Subcutaneous abdominal adipose tissue (tissue), 5 donors: ENCODE results near the gene ORMDL2.
A peak's percentile ranks its signal among the peaks of the same experiment; 100 is the strongest.

Experiments
- H3K27ac ChIP-seq: one replicate; pipeline ENCODE4 v1.7.0; 2013; ENCODE audit warnings: low read depth, mild to moderate bottlenecking, inconsistent platforms, low read length, moderate library complexity
- H3K27me3 ChIP-seq, 5 donors: one replicate each; pipeline ENCODE4 v1.7.0; 2013; ENCODE audit warnings: low read length in 5 of 5, inconsistent platforms in 1 of 5; ENCODE audit not compliant: control insufficient read depth in 5 of 5, insufficient read depth in 4 of 5
- H3K36me3 ChIP-seq, 5 donors: one replicate each; pipeline ENCODE4 v1.7.0; 2013; ENCODE audit warnings: low read length in 5 of 5; ENCODE audit not compliant: control insufficient read depth in 5 of 5, insufficient read depth in 5 of 5
- H3K4me1 ChIP-seq, 5 donors: one replicate each; pipeline ENCODE4 v1.7.0; 2013; ENCODE audit warnings: low read length in 5 of 5, mild to moderate bottlenecking in 3 of 5, moderate library complexity in 1 of 5; ENCODE audit not compliant: control insufficient read depth in 5 of 5, insufficient read depth in 5 of 5
- H3K4me3 ChIP-seq, 5 donors: one replicate each; pipeline ENCODE4 v1.7.0; 2013; ENCODE audit warnings: low read length in 5 of 5, low read depth in 1 of 5
- H3K9ac ChIP-seq, 5 donors: one replicate each; pipeline ENCODE4 v1.7.0; 2013; ENCODE audit warnings: low read length in 5 of 5, mild to moderate bottlenecking in 4 of 5, moderate library complexity in 3 of 5
- H3K9me3 ChIP-seq, 5 donors: one replicate each; pipeline ENCODE4 v1.7.0; 2013; ENCODE audit warnings: low read length in 5 of 5; ENCODE audit not compliant: control insufficient read depth in 5 of 5
- donor health status: healthy.
- donor health status: healthy.
- donor health status: healthy.
- donor health status: healthy.
- donor health status: healthy.

Gene ORMDL2

DNA sequence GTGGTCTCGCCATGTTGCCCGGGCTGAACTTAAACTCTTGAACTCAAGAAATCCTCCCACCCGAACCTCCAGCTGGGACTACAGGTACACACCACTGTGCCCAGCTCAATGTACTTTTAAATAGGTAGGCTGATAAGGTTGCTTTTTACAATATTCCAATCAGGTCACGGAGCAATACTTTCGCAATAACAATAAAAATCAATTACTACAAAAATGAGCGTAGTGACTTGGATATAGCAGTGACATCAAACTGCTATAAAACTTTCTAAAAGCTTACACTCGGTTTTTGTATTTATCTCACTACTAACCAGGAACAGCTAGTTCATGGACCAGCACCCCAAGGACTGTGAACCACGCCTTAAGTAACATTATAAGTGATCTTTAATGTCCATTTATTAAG, 10.9 kb upstream of the ORMDL2 start:
- H3K4me3 ChIP-seq = no peak overlapping the region
- H3K27ac ChIP-seq = no peak overlapping the region
- no peak overlapping the region for H3K9ac ChIP-seq
- H3K9me3 ChIP-seq = no peaks in the 10 kb centered on the region
- H3K27me3 ChIP-seq = no peaks in the 10 kb centered on the region
- H3K4me1 ChIP-seq = no peaks in the 10 kb centered on the region
- peaks cover 4 to 27% (median 19%) of the 10 kb centered on the region in 5 donors for H3K36me3 ChIP-seq

DNA sequence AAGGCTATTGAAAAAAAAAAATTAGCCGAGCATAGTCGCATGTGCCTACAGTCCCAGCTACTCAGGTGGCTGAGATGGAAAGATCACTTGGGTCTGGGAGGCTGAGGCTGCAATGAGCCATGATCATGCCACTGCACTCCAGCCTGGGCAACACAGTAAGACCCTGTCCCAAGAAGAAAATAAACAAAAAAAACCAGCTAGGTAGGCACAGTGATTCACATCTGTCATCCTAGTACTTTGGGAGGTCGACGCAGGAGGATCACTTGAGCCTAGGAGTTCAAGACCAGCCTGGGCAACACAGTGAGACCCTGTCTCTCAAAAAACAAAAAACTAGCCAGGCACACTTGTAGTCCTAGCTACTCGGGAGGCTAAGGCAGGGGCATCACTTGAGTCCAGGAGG, 8.6 kb upstream of the ORMDL2 start:
- H3K36me3 ChIP-seq = peaks cover 7 to 32% (median 12%) of the 10 kb centered on the region in 5 donors
- H3K27me3 ChIP-seq = no peaks in the 10 kb centered on the region
- H3K27ac ChIP-seq = no peak overlapping the region
- H3K4me1 ChIP-seq = peaks cover 0 to 3% (median 0%) of the 10 kb centered on the region in 5 donors
- no peak overlapping the region for H3K4me3 ChIP-seq
- no peak overlapping the region for H3K9ac ChIP-seq
- H3K9me3 ChIP-seq = no peaks in the 10 kb centered on the region

- Histone ChIP-seq H3K27me3 (no peaks in the 10 kb centered on the region), H3K4me1 (peaks cover 0 to 25% (median 20%) of the 10 kb centered on the region in 5 donors), H3K27ac (no peak overlapping the region), H3K36me3 (peaks cover 7 to 35% (median 17%) of the 10 kb centered on the region in 5 donors), H3K9ac (no peak overlapping the region), H3K4me3 (no peak overlapping the region), H3K9me3 (no peaks in the 10 kb centered on the region)
Observed at GRCh38 chr12:55812088-55812487, 5.8 kb upstream of the ORMDL2 start.

DNA sequence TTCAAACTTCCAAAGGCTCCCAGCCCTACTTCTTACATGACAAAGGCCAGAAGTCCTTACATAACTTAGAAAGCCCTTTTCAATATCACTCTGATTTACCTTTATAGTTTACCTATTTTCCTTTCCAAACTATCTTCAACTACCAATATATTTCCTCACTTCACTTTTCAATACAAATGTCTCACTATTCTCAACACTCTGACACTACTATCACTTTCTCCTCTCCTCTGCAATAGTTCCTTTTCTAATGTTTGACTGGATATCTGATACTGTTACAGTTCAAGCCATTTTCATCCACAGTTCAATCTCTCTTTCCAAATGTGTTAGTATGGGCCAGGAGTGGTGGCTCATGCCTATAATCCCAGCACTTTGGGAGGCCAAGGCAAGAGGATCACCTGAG, 3.6 kb upstream of the ORMDL2 start:
- Histone ChIP-seq H3K9ac (no peak overlapping the region), H3K4me3 (no peak overlapping the region), H3K36me3 (peaks cover 4 to 28% (median 7%) of the 10 kb centered on the region in 5 donors), H3K4me1 (peaks cover 9 to 32% (median 30%) of the 10 kb centered on the region in 5 donors), H3K9me3 (no peaks in the 10 kb centered on the region), H3K27me3 (peaks cover 0 to 3% (median 0%) of the 10 kb centered on the region in 5 donors), H3K27ac (no peak overlapping the region)

DNA sequence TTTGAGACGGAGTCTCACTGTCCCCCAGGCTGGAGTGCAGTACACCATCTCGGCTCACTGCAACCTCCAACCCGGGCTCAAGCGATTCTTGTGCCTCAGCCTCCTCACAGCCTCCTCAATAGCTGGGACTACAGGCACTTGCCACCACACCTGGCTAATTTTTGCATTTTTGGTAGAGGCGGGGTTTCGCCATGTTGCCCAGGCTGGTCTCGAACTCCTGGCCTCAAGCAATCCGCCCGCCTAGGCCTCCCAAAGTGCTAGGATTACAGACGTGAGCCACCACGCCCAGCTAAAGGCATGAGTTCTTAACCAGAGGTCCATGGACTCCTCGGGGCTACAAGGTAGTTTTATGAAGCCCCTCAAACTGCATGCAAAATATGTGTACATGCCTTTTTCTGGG, 2.4 kb upstream of the ORMDL2 start:
- Histone ChIP-seq H3K36me3 (peaks cover 11 to 37% (median 15%) of the 10 kb centered on the region in 5 donors), H3K9me3 (no peaks in the 10 kb centered on the region), H3K27ac (no peak overlapping the region), H3K9ac (no peak overlapping the region), H3K27me3 (peaks cover 0 to 3% (median 0%) of the 10 kb centered on the region in 5 donors), H3K4me1 (peaks cover 9 to 32% (median 30%) of the 10 kb centered on the region in 5 donors), H3K4me3 (no peak overlapping the region)

DNA sequence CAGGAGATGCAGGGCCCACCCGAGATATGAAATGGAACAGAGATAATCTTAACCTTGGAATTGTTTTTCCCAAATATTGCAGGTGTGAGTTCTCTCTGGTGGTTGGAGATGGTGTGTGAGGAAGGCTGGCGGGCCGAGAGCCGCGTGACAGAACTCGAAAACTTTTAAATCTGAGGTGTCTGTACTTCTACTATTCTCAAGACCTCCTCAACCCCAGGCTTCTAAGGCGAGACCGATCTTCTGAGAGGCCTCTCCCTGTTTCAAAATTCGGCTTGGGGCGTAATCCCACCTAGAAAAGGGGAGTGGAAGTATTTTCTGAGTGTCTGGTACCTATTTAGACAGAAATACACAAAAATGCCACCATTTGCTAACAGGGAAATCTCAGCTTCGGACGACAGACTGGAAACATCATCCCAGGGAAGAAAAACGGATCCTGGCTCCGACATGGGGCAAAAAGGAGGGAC, 928 bp upstream of the ORMDL2 start:
- peak overlapping the region; percentile 80 to 99 (median 93) for H3K4me3 ChIP-seq
- peaks cover 0 to 3% (median 0%) of the 10 kb centered on the region in 5 donors for H3K27me3 ChIP-seq
- H3K9ac ChIP-seq = peak overlapping the region; percentile 84 to 98 (median 88)
- peak overlapping the region; percentile 84 for H3K27ac ChIP-seq
- peaks cover 9 to 32% (median 30%) of the 10 kb centered on the region in 5 donors for H3K4me1 ChIP-seq
- H3K36me3 ChIP-seq = peaks cover 18 to 52% (median 28%) of the 10 kb centered on the region in 5 donors
- H3K9me3 ChIP-seq = no peaks in the 10 kb centered on the region

GRCh38 chr12:55818140-55818728, 393 bp downstream of the ORMDL2 start:
- peak overlapping the region; percentile 64 to 88 (median 74) for H3K9ac ChIP-seq
- H3K27me3 ChIP-seq = peaks cover 0 to 3% (median 0%) of the 10 kb centered on the region in 5 donors
- no peaks in the 10 kb centered on the region for H3K9me3 ChIP-seq
- H3K36me3 ChIP-seq = peaks cover 23 to 57% (median 41%) of the 10 kb centered on the region in 5 donors
- peak overlapping the region; percentile 66 for H3K27ac ChIP-seq
- H3K4me1 ChIP-seq = peaks cover 9 to 32% (median 30%) of the 10 kb centered on the region in 5 donors
- peak overlapping the region; percentile 80 to 93 (median 88) for H3K4me3 ChIP-seq

GRCh38 chr12:55818886-55819285, 1.0 kb downstream of the ORMDL2 start:
- Histone ChIP-seq H3K4me1 (peaks cover 9 to 32% (median 30%) of the 10 kb centered on the region in 5 donors), H3K4me3 (peak overlapping the region in 3 of 5 donors; percentile 83 to 93 (median 93)), H3K36me3 (peaks cover 23 to 54% (median 42%) of the 10 kb centered on the region in 5 donors), H3K27ac (no peak overlapping the region), H3K27me3 (peaks cover 0 to 3% (median 0%) of the 10 kb centered on the region in 5 donors), H3K9me3 (no peaks in the 10 kb centered on the region), H3K9ac (peak overlapping the region in 2 of 5 donors; percentile 19 to 86)

- Histone ChIP-seq H3K27ac (no peak overlapping the region), H3K9ac (no peak overlapping the region), H3K4me3 (no peak overlapping the region), H3K36me3 (peaks cover 20 to 46% (median 40%) of the 10 kb centered on the region in 5 donors), H3K27me3 (peaks cover 0 to 3% (median 0%) of the 10 kb centered on the region in 5 donors), H3K4me1 (peaks cover 9 to 32% (median 26%) of the 10 kb centered on the region in 5 donors), H3K9me3 (no peaks in the 10 kb centered on the region)
Observed at GRCh38 chr12:55820679-55821078, 2.8 kb downstream of the ORMDL2 start.

GRCh38 chr12:55822228-55822627, 4.4 kb downstream of the ORMDL2 start:
- Histone ChIP-seq H3K27ac (no peak overlapping the region), H3K36me3 (peaks cover 20 to 44% (median 40%) of the 10 kb centered on the region in 5 donors), H3K4me3 (no peak overlapping the region), H3K27me3 (peaks cover 0 to 3% (median 0%) of the 10 kb centered on the region in 5 donors), H3K9ac (no peak overlapping the region), H3K4me1 (peaks cover 9 to 31% (median 19%) of the 10 kb centered on the region in 5 donors), H3K9me3 (no peaks in the 10 kb centered on the region)
